HG02571 (cell line): ENCODE measurements around the gene AGAP1.
"Not testable (repeated sequence)": the region's sequence is repeated elsewhere in the genome, so short reads cannot be mapped to it uniquely, and the experiment has no call there.

ENCODE experiments used
- ATAC-seq: cut with Tn5 transposase; IDR thresholded peaks from one replicate; pipeline ENCODE4 v1.9.1; 2021; ENCODE audit warnings: mild to moderate bottlenecking, moderate library complexity; ENCODE audit not compliant: unreplicated experiment

Gene AGAP1

DNA sequence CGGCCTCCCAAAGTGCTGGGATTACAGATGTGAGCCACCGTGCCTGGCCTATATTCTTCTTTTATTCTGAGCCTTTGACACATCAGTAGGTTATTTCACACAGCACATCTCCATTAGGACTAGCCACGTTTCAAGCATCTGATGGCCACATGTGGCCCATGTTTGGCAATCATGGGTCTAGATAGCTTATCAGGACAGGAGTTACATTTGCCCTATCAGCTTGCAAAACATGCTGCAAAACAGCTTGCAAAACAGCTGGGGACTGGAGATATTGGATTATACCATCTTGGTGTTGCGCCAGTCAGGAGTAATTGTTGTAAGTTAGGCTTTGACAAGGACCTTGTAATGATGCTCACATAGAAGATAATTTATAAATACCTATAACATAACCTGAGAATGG lies 579.4 kb downstream of the AGAP1 start:
- ATAC-seq = no peak

DNA sequence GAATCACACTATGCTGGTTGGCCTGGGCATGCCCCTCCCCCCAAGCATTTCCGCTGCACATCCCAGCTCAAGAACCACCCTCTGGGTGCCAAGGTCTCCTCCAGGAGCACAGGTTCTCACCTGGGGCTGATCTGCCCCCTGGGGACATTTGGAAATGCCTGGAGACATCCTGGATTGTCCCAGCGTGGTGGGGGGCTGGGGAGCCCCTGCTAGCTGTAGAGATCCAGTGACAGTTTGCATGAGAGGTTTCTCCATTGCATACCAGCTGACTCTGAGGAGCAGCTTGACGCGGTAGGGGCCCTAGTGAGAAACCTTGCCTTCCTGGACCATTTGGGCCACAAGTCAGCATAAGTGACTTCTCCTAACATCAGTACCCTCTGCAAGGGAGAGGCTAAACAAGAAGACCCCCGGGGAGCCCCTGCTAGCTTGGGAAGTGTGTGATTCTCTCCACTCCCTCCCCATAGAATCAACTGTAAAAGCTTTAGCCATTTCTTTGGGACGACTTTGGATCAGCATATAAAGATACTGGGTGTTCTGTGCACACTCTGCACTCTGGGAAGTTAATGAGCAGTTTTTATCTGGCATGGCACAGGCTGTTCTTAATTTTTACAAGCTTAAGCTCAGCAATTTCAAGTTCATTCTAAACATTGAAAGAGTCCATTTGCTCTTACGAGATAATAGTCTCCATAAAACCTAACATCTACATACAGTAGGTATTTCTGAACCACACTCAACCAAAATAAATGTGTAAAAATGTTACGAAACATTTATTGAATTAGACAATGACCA lies 580.2 kb downstream of the AGAP1 start:
- ATAC-seq = no peak

DNA sequence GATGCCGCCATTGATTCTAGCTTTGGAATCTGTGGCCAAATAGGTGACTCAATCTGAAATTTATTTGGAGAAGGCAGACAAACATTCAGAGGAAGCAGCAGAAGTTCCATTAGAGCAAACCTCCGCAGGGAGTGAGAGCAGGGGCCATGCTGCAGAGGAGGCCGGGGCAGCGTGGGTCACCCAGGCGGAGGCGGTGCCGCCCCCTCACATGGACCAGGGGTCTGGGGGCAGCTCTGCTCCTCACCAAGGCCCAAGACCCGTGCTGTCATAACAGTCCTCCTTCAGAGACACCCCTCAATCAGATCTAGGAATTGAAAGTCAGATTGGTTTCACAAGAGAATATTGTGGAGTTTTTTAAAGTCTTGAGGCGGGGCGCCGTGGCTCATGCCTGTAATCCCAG lies 582.0 kb downstream of the AGAP1 start:
- ATAC-seq = no peak

DNA sequence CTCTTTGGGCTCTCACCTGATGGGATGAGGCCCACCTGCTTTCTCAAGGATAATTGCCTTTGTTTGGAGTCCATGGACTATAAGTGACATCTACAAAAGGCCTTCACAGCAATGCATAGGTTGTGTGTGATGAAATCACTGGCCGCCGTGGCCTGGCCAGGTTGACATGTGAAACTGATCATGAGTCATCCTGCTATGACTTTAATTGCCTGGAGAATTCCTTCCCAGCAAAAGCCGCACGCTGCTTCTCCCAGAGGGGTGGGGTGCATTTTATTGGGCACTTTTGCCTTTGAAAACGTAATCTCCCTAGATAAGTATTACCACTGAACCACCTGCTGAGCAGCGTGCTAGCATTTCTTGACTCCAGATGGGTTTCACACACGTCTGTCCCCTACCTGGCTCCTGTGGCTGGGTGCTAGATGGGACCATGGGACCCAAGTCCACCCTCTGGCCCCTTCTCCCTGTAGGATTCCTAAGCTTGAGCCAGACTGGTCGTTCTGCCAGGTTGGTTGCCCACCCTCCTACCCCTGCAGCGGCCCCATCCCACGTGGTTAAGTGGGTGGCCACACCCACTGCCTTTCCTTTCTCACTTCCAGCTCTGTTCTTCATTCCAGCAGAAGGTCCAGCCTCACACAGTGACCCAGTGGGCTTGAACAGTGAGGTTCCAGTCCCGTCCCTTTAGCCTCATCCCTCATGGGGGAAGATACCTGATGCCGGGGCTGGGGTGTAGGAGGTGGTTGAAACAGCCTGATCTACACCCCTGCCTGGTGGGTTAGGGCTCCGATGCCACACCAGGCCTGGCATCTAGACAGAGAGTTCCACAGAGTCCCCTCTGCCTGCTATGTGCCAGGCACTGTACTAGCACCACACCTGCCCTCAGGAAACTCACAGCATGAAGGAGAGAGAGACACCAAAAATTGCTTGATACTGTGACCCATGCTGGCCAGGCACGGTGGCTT lies 584.7 kb downstream of the AGAP1 start:
- ATAC-seq = no peak

GRCh38 chr2:236080412-236080811 lies 586.6 kb downstream of the AGAP1 start:
- no peak for ATAC-seq

DNA sequence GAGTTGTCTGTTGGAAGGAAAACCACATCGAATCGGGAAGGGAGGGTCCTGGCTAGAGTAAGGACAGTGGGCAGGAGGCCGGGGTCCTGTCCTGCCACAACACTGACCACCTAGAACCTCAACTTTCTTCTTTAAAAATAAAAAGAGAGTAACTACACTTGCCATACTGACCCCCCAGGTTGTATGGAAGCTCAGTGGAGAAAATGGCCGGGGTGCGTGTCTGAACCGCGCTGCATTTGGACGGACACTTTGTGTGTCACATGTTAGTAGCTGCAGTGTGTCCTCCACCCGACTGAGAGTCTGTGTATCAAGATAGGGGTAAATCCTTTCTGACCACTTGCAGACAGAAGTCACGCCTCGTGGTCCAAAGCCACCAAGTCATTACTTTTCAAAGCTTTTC lies 587.3 kb downstream of the AGAP1 start:
- no peak for ATAC-seq

- no peak for ATAC-seq
Observed at GRCh38 chr2:236082061-236082460, 588.2 kb downstream of the AGAP1 start.

- no peak for ATAC-seq
Observed at GRCh38 chr2:236083934-236084333, 590.1 kb downstream of the AGAP1 start.

DNA sequence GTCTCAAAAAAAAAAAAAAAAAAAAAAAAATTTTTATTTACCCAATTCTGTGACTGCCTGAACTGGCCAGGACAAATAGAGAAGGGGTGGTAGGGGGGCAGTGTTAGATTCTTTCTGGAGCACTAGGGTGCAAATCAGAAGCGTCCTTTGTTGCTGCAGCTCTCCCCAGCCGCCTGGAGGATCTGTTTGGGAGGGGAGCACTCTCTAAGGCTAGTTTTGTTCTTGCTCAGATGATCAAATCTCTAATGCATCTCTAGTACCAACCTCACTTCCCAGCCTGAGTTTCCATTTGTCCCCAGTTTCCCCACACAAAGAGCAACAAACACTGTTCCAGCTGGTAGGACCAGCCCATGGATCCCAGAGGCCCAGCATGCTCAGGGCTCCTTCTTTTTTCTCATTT lies 591.4 kb downstream of the AGAP1 start:
- no peak for ATAC-seq

DNA sequence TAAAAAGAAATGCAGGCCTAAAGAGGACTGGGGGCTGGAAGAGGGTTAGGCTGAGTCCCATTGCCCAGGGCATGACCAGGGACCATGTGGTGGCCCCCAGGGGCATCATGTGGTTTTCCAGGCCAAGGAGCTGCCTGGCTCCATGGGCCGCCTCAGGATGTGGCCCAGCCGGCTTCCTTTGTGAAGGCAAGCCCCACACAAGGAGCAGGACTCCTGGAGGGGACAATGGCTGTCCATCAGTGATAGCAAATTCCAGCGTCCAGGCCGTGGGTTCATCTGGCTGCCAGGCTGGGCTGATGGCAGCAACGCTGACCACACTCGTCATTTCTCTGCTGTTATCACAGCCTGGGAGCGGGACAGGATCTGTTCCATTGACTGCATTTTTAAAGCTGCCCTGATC lies 591.8 kb downstream of the AGAP1 start:
- ATAC-seq = no peak

GRCh38 chr2:236086403-236086970 lies 592.6 kb downstream of the AGAP1 start:
- ATAC-seq = no peak

DNA sequence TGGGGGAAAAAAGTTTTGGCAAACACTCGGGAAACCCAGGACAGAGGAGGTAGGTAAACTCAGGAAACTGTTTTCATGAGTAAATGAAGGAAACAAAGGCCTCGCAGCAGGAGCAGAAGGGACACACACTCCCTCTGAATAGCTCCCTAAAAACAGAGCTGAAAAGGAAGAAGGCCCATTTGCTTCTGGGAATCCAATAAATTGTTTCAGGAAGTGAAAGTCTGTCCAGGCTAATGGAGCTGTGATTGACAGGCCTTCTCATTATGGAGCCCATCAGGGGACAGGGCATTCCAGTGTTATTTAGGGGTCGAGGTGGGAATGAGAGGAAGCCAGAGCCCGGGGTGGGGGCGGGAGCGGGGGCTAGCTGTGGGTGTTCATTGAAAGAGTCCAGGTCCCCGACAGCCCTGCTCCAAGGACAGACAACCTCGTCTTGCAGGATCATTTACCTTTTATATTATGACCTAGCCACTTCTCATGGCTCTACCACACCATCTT lies 593.2 kb downstream of the AGAP1 start:
- no peak for ATAC-seq

- ATAC-seq = no peak
Observed at GRCh38 chr2:236088368-236089057, 594.7 kb downstream of the AGAP1 start.

- ATAC-seq = no peak
Observed at GRCh38 chr2:236089271-236090026, 595.6 kb downstream of the AGAP1 start.

DNA sequence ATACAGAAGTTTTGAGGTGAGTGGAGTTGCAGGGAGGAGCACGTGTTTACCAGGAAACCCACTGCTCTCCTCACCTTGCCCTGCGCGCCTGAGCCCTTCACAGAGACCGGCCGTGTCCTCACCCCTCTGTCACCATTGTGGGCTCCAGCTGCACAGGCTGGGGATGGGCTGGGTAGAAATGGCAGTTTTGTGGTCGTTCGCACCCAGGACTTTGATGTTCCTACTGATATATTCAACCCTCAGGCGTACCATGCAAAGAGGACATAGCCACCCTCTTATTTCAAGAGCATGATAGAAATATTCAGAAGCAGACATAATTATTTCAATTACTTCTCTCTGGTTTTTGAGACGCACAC lies 596.2 kb downstream of the AGAP1 start:
- ATAC-seq = no peak

DNA sequence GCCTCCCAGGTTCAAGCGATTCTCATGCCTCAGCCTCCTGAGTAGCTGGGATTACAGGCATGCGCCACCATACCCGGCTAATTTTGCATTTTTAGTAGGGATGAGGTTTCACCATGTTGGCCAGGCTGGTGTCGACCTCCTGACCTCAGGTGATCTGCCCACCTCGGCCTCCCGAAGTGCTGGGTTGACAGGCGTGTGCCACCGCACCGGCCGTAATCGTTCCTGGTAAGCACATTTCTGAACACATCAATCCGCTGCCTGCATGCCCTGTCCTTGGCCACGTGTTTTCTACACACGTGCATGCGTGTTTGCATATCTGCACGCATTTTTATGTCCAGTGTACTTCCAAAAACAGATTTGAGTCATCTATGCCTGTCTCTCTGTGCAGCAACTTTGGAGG lies 597.0 kb downstream of the AGAP1 start:
- not testable (repeated sequence) for ATAC-seq

GRCh38 chr2:236092714-236093113 lies 598.9 kb downstream of the AGAP1 start:
- no peak for ATAC-seq

DNA sequence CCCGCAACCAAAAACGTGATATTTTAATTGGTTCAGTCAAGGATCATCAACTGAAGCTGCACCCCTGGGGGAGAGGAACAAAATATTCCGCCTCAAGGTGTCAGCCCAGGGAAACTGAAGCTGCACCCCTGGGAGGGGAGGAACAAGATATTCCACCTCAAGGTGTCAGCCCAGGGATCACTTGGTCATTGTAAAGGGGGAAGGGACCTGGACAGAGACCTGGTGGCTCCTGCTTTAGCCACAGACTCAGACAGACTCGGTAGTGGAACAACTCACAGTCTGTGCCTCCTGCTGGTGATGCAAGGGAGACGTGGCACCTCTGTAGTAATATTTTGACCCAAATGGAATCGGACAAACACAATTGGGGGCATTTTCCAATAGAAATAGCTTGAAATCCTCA lies 599.3 kb downstream of the AGAP1 start:
- no peak for ATAC-seq

DNA sequence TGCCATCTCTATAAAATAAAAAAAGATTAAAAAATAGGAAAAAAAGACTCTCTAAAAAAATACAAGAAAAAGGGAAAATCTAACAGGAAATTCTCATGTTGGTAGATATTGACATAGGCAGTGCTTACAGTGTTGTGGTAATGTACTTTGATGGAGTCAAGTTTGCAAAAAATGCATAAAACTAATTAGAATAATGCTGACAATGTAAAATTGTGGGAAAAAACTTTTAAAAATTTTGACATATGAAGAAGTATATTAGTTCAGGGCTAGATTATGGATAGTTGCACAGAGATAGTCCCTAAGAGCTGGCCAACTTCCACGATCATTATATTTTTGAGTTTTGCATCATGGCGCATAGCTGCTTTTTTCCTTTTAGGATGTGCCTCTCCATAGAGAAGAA lies 601.7 kb downstream of the AGAP1 start:
- no peak for ATAC-seq

GRCh38 chr2:236101311-236101950 lies 607.6 kb downstream of the AGAP1 start:
- ATAC-seq = no peak
